Measurements from ENCODE around the gene TBC1D2B.

The TBC1D2B gene

GRCh38 chr15:78097667-78098066 lies 20.2 kb upstream of the TBC1D2B start:
- DNase-seq (ENCODE audit: low read depth in 2 of 2), result no peak

DNA sequence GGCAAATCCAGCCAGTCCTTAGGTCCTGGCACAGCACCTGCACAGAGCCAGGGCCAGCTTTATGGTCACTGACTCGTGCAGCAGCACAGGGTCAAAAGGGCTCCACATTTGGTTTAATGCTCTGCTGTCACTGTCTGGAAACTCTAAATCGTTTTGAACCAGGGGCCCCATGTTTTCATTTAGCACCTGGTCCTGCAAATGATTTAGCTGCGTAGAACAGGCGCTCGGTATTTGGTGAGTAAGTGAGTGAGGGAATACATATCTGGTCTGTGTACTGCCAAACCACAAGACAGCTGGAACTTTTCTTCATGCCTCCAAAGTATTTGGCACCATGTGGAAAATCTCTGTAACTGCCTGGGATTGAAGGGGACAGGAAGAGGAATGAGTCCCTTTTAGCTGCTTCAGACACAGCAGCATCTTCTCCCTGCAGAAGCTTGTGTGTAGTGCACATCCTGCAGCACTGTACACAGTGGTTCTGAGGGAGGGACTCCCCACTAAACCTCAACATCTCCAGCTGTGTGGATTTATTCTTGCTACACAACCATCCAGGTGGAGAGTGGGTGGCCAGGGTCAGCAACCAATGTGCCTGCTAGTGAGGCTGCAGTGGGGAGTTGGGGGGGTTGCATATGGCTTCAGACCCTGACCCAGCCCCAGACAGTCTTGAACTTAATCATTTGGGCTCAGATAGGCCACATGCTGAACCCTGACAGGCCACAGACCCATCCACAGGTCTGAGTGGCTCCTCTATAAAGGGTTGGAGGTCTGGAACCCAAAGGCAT lies 15.9 kb upstream of the TBC1D2B start:
- DNase-seq (ENCODE audit: low read depth in 2 of 2), result no peak

DNA sequence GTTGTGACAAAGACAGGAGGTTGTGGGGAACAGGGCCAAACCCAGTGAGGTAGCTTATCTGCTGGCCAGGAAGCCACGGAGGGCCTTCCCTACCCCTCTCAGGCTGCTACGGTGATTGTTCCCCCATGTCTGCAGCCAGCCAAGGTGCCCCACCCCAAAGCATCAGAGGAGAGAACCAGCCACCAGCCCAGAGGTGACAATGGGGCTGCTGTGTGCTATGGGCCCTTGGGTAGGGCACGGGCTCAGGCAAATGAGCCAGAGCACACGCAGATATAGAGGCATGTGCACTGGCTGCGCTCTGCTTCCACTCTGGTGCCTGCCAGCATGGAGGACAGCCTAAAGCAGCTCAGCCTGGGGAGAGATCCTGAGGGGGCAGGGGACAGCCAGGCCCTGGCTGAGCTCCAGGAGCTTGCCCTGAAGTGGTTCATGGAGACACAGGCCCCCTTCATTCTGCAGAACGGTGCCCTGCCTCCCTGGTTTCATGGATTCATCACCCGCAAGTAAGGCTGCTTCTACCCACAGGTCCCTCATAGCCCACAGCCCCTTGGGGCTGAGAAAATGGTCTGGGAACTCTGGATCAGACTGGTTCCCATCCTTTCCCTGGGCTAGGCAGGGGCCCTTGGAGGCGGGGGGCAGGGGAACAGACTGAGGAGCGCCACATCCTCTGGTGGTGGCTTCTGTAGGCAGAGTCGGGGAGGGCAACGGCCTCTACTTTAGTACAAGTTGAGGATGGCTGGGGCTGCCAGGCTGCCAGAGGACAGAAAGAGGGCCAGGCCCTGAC lies 14.9 kb upstream of the TBC1D2B start, which contains the start of gene SH2D7:
Gene SH2D7 (plus strand): TSS at position 301 of the 781 bp plus-strand sequence. CDS start 24 bp downstream, at position 325.
- no peak for DNase-seq (ENCODE audit: low read depth in 2 of 2)

GRCh38 chr15:78090422-78091063 lies 13.0 kb upstream of the TBC1D2B start:
- no peak for DNase-seq (ENCODE audit: low read depth in 2 of 2)

GRCh38 chr15:78088773-78089080 lies 11.2 kb upstream of the TBC1D2B start:
- no peak for DNase-seq (ENCODE audit: low read depth in 2 of 2)

GRCh38 chr15:78087951-78088772 lies 10.7 kb upstream of the TBC1D2B start:
- no peak for DNase-seq (ENCODE audit: low read depth in 2 of 2)

GRCh38 chr15:78085928-78086327 lies 8.4 kb upstream of the TBC1D2B start:
- no peak for DNase-seq (ENCODE audit: low read depth in 2 of 2)

- DNase-seq (ENCODE audit: low read depth in 2 of 2), result no peak
Observed at GRCh38 chr15:78084449-78084750, 6.9 kb upstream of the TBC1D2B start.

DNA sequence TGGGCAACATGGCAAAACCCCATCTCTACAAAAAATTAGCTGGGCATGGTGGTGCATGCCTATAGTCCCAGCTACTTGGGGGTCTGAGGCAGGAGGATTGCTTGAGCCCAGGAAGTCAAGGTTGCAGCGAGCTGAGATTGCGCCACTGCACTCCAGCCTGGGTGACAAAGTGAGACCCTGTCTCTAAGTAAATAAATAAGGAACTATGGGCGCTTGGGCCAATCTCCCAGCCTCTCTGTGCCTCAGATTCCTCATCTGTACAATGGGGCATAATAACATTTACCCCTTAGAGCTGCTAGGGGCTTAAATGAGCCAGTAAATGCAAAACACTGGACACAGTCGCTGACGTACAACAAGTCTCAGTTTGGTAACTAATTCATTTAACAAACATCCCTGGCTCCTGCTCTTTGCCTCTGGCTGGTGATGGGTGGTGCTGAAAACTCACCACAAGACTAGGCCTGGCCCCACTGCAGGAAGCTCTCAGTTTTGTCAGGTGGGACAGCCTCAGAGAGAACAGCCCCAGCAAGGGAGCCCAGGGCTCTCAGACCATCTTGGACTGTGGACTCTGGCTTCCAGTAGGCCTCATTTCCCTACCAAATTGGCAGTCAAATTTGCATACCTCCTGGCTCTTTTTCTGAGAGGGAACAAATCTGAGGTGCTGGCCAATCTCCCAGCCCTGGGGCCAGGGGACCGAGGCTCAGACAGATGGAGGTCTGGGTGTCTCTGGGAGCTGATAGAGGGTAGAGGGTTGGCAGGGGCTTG lies 6.4 kb upstream of the TBC1D2B start:
- DNase-seq (ENCODE audit: low read depth in 2 of 2), result no peak

- no peak for DNase-seq (ENCODE audit: low read depth in 2 of 2)
Observed at GRCh38 chr15:78083186-78083585, 5.7 kb upstream of the TBC1D2B start.

- DNase-seq (ENCODE audit: low read depth in 2 of 2), result no peak
Observed at GRCh38 chr15:78082743-78083110, 5.2 kb upstream of the TBC1D2B start.

DNA sequence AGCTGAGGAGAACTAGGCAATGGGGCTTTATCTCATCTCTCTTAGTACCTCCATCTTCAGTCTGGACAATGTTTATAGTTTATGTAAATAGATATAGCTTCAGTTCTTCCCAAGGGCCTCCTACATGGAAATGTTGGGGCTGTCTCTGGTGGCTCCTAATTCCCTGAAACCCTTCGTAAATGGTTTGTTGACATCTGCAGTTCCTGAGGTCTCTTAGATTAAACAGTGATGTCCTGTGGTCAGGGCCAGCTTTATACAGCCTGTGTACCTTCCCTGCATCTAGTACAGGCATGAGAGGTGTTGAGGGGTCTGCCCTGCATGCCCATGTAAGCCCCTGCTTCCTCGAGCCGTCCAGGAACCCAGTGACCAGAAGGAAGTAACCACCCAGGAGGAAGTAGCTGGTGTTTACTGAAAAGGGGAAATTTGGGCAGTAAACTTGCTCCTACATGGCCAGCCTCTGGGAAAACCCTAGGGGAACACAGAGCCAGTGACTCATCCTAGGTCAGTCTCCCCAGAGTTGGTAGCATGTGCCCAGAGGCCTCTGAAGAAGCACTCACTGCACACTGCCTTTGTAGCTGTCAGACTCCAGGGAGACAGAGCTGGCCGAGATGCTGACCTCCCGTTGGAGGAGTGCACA lies 4.7 kb upstream of the TBC1D2B start:
- no peak for DNase-seq (ENCODE audit: low read depth in 2 of 2)

GRCh38 chr15:78080088-78080460 lies 2.6 kb upstream of the TBC1D2B start:
- no peak for DNase-seq (ENCODE audit: low read depth in 2 of 2)

DNA sequence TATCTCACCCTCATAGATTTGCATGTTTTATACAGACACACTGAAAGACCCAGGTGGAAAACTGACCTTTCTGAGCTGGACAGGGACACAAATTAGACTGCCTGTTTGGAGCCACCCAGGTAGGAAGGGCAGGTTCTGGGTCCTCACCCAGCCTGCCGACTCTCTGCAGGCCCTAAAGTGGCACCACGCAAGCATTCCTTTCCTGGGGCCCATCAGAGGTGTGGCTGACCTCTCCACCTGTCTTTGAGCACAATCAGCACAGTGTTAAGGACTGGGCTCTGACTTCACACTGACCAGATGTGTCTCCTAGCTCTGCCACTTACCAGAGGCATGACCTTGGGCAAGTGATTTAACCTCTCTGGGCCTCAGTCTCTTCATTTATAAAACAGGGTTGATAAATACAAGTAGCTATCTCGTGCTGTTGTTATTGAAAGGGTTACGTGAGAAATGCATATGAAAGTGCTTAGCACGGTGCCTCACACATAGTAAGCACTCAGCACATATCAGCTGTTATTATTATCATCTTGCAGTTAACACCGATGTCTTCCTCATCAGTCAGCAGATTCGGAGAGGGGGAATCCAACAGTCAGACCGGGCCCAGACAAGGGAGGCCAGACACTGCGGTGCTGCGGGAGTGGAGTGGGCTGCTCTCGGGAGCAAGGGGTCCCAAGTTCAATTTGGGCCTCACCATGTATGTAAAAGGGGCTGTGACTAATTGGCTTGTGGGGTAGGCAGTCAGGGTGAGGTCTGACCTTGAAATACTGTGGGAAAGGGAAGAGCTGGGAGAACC lies 2.0 kb upstream of the TBC1D2B start:
- no peak for DNase-seq (ENCODE audit: low read depth in 2 of 2)

GRCh38 chr15:78077871-78078210 lies 330 bp upstream of the TBC1D2B start:
- DNase-seq (ENCODE audit: low read depth in 2 of 2), result no peak

GRCh38 chr15:78076231-78077052 lies 1.1 kb downstream of the TBC1D2B start:
- DNase-seq (ENCODE audit: low read depth in 2 of 2), result no peak

GRCh38 chr15:78075490-78076230 lies 1.9 kb downstream of the TBC1D2B start:
- DNase-seq (ENCODE audit: low read depth in 2 of 2), result no peak

DNA sequence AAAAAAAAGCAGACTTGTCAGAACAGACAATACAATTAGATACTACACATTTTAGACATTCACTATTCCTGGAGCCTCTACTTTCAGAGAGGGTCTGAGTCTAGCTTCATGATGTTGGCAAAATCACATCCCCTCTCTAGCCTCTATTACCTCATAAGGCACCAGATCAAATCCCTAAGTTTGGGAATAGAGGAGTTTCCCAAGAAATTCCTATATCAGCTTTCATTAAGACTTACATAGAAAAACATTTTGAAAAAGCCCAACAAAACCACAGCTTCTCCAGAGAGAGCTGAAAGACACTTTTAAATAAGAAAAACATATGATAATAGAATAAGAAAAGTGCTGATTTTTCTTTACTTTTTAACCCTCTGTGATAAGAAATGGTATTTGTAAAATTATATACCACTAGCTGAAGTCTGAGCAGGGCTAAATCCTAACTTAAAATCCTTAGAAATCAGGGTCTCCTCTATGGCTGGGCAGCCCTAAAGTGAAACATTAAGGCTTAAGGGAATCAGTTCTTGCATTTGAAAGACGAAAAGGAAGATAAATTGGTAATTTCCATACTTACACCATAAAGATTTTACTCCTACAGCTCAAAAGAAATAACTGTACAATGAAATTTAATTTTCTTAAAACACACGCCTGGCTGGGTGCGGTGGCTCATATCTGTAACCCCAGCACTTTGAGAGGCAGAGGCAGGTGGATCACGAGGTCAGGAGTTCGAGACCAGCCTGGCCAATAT lies 4.3 kb downstream of the TBC1D2B start:
- no peak for DNase-seq (ENCODE audit: low read depth in 2 of 2)

Data from stimulated activated CD4-positive, alpha-beta T cell treated with anti-CD3 and anti-CD28 coated beads, Interleukin-12 subunit alpha, Interleukin-12 subunit beta, amount 100 ng/mL, for 24 hours (primary cell).